Panc1 (cell line): ENCODE measurements around the gene ACOD1. TPM values are rescaled to one million over a fixed set of nuclear protein-coding genes. Genes with fewer than 3 reads are reported as not detected.
"Not testable (repeated sequence)": the region's sequence is repeated elsewhere in the genome, so short reads cannot be mapped to it uniquely, and the experiment has no call there.

Source experiments
- ATAC-seq: fragments of 200-7000 bp; cut with Tn5 transposase; 2 replicates; pipeline ENCODE4 v1.9.1; 2020; ENCODE audit warnings: mild to moderate bottlenecking, moderate library complexity
- BruUV-seq: library from RNA; stranded (reverse); fragments of 400-500 nt; replicated peaks from 2 replicates; lab custom pipeline; 2021; lab: Mats Ljungman, UMichigan
- CTCF ChIA-PET: fragments of 300-600 bp; sonication (Branson Sonifier 250); formaldehyde crosslinking; loops from one replicate; lab custom pipeline; 2022; ENCODE audit warnings: antibody characterized with exemption; lab: Charles Lee
- POLR2A ChIA-PET: fragments of 300-600 bp; sonication (Branson Sonifier 250); formaldehyde crosslinking; loops from one replicate; lab custom pipeline; 2022; ENCODE audit warnings: antibody characterized with exemption; lab: Charles Lee
- DNase-seq: peaks from one replicate; pipeline ENCODE4 v3.0.0-alpha.2; 2010; ENCODE audit warnings: low read depth, low spot score
- H3K27ac ChIP-seq: 2 replicates; pipeline ENCODE4 v1.5.1; 2011; ENCODE audit warnings: mild to moderate bottlenecking, low read length, inconsistent platforms
- H3K27me3 ChIP-seq: fragments of 200-500 bp; sonication (Bioruptor generic); 2 replicates; pipeline ENCODE4 v1.6.0; 2014; ENCODE audit warnings: low read length, inconsistent platforms; ENCODE audit not compliant: control insufficient read depth, insufficient read depth
- H3K36me3 ChIP-seq: fragments of 200-500 bp; sonication (Bioruptor generic); 2 replicates; pipeline ENCODE4 v1.5.1; 2014; ENCODE audit warnings: inconsistent platforms, mild to moderate bottlenecking, low read length, moderate library complexity; ENCODE audit not compliant: control insufficient read depth, insufficient read depth
- H3K4me1 ChIP-seq: 2 replicates; pipeline ENCODE4 v1.5.1; 2011; ENCODE audit warnings: inconsistent platforms, mild to moderate bottlenecking, low read length, moderate library complexity; ENCODE audit not compliant: control insufficient read depth, insufficient read depth
- H3K4me3 ChIP-seq, 2 experiments: 2 replicates each; pipeline ENCODE4 v1.5.1; 2011 to 2012; ENCODE audit warnings: low read depth in 2 of 2, low read length in 2 of 2, mild to moderate bottlenecking in 2 of 2, inconsistent platforms in 1 of 2, moderate library complexity in 1 of 2
- H3K9me3 ChIP-seq: fragments of 200-500 bp; sonication (Bioruptor generic); 2 replicates; pipeline ENCODE4 v1.5.1; 2014; ENCODE audit warnings: low read depth, mild to moderate bottlenecking, inconsistent platforms, low read length, moderate library complexity; ENCODE audit not compliant: control insufficient read depth, insufficient read depth
- POLR2AphosphoS5 ChIP-seq: IDR thresholded peaks from 2 replicates; pipeline ENCODE4 v1.6.1; 2012; ENCODE audit warnings: mild to moderate bottlenecking, low read depth, low read length, moderate library complexity
- SIN3A ChIP-seq: IDR thresholded peaks from 2 replicates; pipeline ENCODE4 v1.6.1; 2012; ENCODE audit warnings: low read depth, mild to moderate bottlenecking, low read length, moderate library complexity, borderline replicate concordance; ENCODE audit not compliant: insufficient read depth
- TCF7L2 ChIP-seq: IDR thresholded peaks from 2 replicates; pipeline ENCODE4 v1.6.1; 2011; ENCODE audit warnings: mild to moderate bottlenecking, low read depth, low read length, inconsistent platforms
- in situ Hi-C: cut with HindIII; loops from 2 replicates; pipeline ENCODE4 v1.10.0; 2016; ENCODE audit warnings: low sequenced_read_pairs, low pct_unique_long_range_greater_than_20kb
- intact Hi-C: fragments of 100-400 bp; cut with micrococcal nuclease; formaldehyde crosslinking; loops from one replicate; pipeline ENCODE4 v1.10.0; 2022; ENCODE audit not compliant: unreplicated experiment
- total RNA-seq: library from RNA; stranded (reverse); gene quantifications from one replicate; pipeline ENCODE4 v1.2.1, GENCODE V29; 2021; ENCODE audit not compliant: unreplicated experiment
- TF ChIP-seq, protein P1 (sequence below): fragments of 450-650 bp; IDR thresholded peaks from 2 replicates; pipeline ENCODE4 v1.5.1; 2017; ENCODE audit warnings: mild to moderate bottlenecking
- TF ChIP-seq, protein P2 (sequence below), 2 experiments: IDR thresholded peaks; 2 replicates each; pipeline ENCODE4 v1.6.1; 2011 to 2012; ENCODE audit warnings: low read depth in 2 of 2, control low read depth in 1 of 2, low read length in 1 of 2, mild to moderate bottlenecking in 1 of 2, moderate library complexity in 1 of 2; ENCODE audit not compliant: insufficient read depth in 1 of 2

Gene ACOD1
- total RNA-seq, 1 experiment from 2014 or later, result not detected

DNA sequence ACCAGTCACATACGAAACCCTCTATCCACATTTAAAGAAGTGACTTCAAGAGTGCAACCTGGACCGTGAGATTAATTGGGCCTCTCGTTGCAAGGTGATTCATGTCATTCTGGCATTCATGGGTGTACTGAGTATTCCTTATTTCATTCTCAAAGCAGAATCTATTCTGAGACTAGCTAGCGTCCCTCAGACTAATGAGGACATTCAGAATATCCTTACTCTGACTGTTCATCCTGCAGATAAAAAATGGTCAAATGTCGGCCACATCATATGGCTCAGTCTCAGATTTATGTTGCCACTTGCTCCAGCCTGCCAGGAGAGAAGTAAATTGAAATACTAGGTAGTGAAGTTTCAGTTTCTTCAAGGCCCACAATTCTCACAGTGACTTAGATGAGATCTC, 7.3 kb downstream of the ACOD1 start:
- CTCF ChIA-PET, result no interaction called here
- ATAC-seq (no peak), DNase-seq (no peak)
- Histone ChIP-seq H3K36me3 (no peaks in the 10 kb centered on the region), H3K27ac (no peak overlapping the region), H3K4me1 (no peaks in the 10 kb centered on the region), H3K9me3 (no peaks in the 10 kb centered on the region), H3K4me3 (no peak overlapping the region), H3K27me3 (no peaks in the 10 kb centered on the region)
- TF ChIP-seq TCF7L2, result no peak
- TF ChIP-seq, protein P1, sequence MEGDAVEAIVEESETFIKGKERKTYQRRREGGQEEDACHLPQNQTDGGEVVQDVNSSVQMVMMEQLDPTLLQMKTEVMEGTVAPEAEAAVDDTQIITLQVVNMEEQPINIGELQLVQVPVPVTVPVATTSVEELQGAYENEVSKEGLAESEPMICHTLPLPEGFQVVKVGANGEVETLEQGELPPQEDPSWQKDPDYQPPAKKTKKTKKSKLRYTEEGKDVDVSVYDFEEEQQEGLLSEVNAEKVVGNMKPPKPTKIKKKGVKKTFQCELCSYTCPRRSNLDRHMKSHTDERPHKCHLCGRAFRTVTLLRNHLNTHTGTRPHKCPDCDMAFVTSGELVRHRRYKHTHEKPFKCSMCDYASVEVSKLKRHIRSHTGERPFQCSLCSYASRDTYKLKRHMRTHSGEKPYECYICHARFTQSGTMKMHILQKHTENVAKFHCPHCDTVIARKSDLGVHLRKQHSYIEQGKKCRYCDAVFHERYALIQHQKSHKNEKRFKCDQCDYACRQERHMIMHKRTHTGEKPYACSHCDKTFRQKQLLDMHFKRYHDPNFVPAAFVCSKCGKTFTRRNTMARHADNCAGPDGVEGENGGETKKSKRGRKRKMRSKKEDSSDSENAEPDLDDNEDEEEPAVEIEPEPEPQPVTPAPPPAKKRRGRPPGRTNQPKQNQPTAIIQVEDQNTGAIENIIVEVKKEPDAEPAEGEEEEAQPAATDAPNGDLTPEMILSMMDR, result no peak
- TF ChIP-seq, protein P2, sequence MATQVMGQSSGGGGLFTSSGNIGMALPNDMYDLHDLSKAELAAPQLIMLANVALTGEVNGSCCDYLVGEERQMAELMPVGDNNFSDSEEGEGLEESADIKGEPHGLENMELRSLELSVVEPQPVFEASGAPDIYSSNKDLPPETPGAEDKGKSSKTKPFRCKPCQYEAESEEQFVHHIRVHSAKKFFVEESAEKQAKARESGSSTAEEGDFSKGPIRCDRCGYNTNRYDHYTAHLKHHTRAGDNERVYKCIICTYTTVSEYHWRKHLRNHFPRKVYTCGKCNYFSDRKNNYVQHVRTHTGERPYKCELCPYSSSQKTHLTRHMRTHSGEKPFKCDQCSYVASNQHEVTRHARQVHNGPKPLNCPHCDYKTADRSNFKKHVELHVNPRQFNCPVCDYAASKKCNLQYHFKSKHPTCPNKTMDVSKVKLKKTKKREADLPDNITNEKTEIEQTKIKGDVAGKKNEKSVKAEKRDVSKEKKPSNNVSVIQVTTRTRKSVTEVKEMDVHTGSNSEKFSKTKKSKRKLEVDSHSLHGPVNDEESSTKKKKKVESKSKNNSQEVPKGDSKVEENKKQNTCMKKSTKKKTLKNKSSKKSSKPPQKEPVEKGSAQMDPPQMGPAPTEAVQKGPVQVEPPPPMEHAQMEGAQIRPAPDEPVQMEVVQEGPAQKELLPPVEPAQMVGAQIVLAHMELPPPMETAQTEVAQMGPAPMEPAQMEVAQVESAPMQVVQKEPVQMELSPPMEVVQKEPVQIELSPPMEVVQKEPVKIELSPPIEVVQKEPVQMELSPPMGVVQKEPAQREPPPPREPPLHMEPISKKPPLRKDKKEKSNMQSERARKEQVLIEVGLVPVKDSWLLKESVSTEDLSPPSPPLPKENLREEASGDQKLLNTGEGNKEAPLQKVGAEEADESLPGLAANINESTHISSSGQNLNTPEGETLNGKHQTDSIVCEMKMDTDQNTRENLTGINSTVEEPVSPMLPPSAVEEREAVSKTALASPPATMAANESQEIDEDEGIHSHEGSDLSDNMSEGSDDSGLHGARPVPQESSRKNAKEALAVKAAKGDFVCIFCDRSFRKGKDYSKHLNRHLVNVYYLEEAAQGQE (IDR thresholded peaks at IDR 0.05; ENCODE audit: insufficient read depth in 1 of 2, low read depth in 2 of 2, low read length in 1 of 2), result no peak
- TF ChIP-seq POLR2AphosphoS5, result no peak
- no peak for TF ChIP-seq SIN3A
- no TSS peak for BruUV-seq
- POLR2A ChIA-PET, result no interaction called here
- in situ Hi-C loops (no loop called here), intact Hi-C loops (no loop called here)

DNA sequence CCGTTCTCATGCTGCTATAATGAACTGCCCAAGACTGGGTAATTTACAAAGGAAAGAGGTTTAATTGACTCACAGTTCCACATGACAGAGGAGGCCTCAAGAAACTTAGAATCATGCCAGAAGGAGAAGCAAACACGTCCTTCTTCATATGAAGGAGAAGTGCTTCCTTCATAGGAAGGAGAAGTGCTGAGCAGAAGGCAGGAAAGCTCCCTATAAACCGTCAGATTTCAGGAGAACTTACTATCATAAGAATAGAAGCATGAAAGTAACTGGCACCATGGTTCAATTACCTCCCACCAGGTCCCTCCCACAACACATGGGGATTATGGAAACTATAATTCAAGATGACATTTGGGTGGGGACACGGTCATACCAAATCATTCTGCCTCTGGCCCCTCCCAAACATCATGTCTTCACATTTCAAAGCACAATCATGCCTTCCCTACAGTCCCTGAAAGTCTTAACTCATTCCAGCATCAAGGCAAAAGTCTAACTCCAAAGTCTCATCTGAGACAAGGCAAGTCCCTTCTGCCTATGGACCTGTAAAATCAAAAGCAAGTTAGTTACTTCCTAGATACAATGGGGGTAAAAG, 10.6 kb downstream of the ACOD1 start:
- POLR2A ChIA-PET, result no interaction called here
- in situ Hi-C loops (no loop called here), intact Hi-C loops (no loop called here)
- no TSS peak for BruUV-seq
- ATAC-seq, result no peak
- CTCF ChIA-PET, result no interaction called here
- H3K9me3 ChIP-seq, result no peaks in the 10 kb centered on the region
- TF ChIP-seq SIN3A, result no peak
- no peak for TF ChIP-seq TCF7L2
- no peak for TF ChIP-seq POLR2AphosphoS5
- TF ChIP-seq, protein P1, result no peak
- TF ChIP-seq, protein P2 (IDR thresholded peaks at IDR 0.05; ENCODE audit: insufficient read depth in 1 of 2, low read depth in 2 of 2, low read length in 1 of 2), result no peak
- no peak overlapping the region for H3K27ac ChIP-seq
- no peaks in the 10 kb centered on the region for H3K27me3 ChIP-seq
- no peak for DNase-seq
- H3K36me3 ChIP-seq, result no peaks in the 10 kb centered on the region
- no peak overlapping the region for H3K4me3 ChIP-seq
- no peaks in the 10 kb centered on the region for H3K4me1 ChIP-seq

DNA sequence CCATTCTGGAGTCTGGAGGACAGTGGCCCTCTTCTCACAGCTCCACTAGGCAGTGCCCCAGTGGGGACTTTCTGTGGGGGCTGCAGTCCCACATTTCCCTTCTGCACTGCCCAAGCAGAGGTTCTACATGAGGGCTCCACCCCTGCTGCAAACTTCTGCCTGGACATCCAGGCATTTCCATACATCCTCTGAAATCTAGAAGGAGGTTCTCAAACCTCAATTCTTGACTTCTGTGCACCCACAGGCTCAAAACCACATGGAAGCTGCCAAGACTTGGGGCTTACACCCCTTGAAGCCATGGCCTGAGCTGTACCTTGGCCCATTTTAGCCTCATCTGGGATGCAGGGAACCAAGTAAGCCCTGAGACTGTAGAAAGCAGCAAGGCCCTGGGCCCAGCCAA, 11.4 kb downstream of the ACOD1 start:
- H3K27me3 ChIP-seq, POLR2A ChIA-PET, intact Hi-C loops, H3K27ac ChIP-seq, H3K9me3 ChIP-seq, CTCF ChIA-PET, ATAC-seq, DNase-seq, in situ Hi-C loops, H3K4me1 ChIP-seq, BruUV-seq, H3K36me3 ChIP-seq, H3K4me3 ChIP-seq: not testable (repeated sequence)
